ENCODE data around the gene TNS1. TPM values are rescaled to one million over a fixed set of nuclear protein-coding genes. Genes with fewer than 3 reads are reported as not detected.
A peak's percentile ranks its signal among the peaks of the same experiment; 100 is the strongest.

Gene TNS1
- total and polyA plus RNA-seq, 4 donors, result 67.0 to 377 (median 208) TPM

- 91 to 98% methylated on average over 7 of the region's 7 CpGs for WGBS, 2 donors
- H3K4me3 ChIP-seq, result no peak overlapping the region
- H3K36me3 ChIP-seq (ENCODE audit: control insufficient read depth in 4 of 4, insufficient read depth in 4 of 4, low read length in 4 of 4), result no peaks in the 10 kb centered on the region
- no peak for ATAC-seq (ENCODE audit: insufficient read depth, low FRiP score)
- H3K4me1 ChIP-seq (ENCODE audit: control insufficient read depth in 5 of 5, insufficient read depth in 5 of 5, low read length in 5 of 5), result peaks cover 0 to 6% (median under 1%) of the 10 kb centered on the region in 5 donors
- H3K9me3 ChIP-seq (ENCODE audit: control insufficient read depth in 4 of 4, insufficient read depth in 3 of 4, low read length in 3 of 4), result no peaks in the 10 kb centered on the region
- DNase-seq, result peak in 1 of 3 donors; percentile 7
- TF ChIP-seq, protein P1, sequence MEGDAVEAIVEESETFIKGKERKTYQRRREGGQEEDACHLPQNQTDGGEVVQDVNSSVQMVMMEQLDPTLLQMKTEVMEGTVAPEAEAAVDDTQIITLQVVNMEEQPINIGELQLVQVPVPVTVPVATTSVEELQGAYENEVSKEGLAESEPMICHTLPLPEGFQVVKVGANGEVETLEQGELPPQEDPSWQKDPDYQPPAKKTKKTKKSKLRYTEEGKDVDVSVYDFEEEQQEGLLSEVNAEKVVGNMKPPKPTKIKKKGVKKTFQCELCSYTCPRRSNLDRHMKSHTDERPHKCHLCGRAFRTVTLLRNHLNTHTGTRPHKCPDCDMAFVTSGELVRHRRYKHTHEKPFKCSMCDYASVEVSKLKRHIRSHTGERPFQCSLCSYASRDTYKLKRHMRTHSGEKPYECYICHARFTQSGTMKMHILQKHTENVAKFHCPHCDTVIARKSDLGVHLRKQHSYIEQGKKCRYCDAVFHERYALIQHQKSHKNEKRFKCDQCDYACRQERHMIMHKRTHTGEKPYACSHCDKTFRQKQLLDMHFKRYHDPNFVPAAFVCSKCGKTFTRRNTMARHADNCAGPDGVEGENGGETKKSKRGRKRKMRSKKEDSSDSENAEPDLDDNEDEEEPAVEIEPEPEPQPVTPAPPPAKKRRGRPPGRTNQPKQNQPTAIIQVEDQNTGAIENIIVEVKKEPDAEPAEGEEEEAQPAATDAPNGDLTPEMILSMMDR (IDR thresholded peaks at IDR 0.05; ENCODE audit: control extremely low read depth, extremely low read depth), result no peak
- H3K9ac ChIP-seq (ENCODE audit: insufficient read depth in 1 of 2, low read length in 2 of 2), result no peak overlapping the region
- no peak overlapping the region for H3K27ac ChIP-seq (ENCODE audit: low read depth in 1 of 2, low read length in 1 of 2)
- H3K27me3 ChIP-seq (ENCODE audit: control insufficient read depth in 3 of 3, insufficient read depth in 3 of 3, low read length in 2 of 3), result no peaks in the 10 kb centered on the region
Measured at GRCh38 chr2:218022851-218023530, 20.2 kb upstream of the TNS1 start.

GRCh38 chr2:218022131-218022850 is 19.5 kb upstream of the TNS1 start:
- Histone ChIP-seq H3K4me3 (no peak overlapping the region), H3K27ac (ENCODE audit: low read depth in 1 of 2, low read length in 1 of 2) (peak overlapping the region in 1 of 2 donors; percentile 73), H3K9me3 (ENCODE audit: control insufficient read depth in 4 of 4, insufficient read depth in 3 of 4, low read length in 3 of 4) (no peaks in the 10 kb centered on the region), H3K27me3 (ENCODE audit: control insufficient read depth in 3 of 3, insufficient read depth in 3 of 3, low read length in 2 of 3) (no peaks in the 10 kb centered on the region), H3K36me3 (ENCODE audit: control insufficient read depth in 4 of 4, insufficient read depth in 4 of 4, low read length in 4 of 4) (no peaks in the 10 kb centered on the region), H3K9ac (ENCODE audit: insufficient read depth in 1 of 2, low read length in 2 of 2) (no peak overlapping the region), H3K4me1 (ENCODE audit: control insufficient read depth in 5 of 5, insufficient read depth in 5 of 5, low read length in 5 of 5) (peaks cover 0 to 8% (median 1%) of the 10 kb centered on the region in 5 donors)
- TF ChIP-seq, protein P1 (IDR thresholded peaks at IDR 0.05; ENCODE audit: control extremely low read depth, extremely low read depth), result no peak
- ATAC-seq (ENCODE audit: insufficient read depth, low FRiP score) (no peak), DNase-seq (peak in 1 of 3 donors; percentile 9)
- 91 to 93% methylated on average over 10 of the region's 10 CpGs for WGBS, 2 donors

DNA sequence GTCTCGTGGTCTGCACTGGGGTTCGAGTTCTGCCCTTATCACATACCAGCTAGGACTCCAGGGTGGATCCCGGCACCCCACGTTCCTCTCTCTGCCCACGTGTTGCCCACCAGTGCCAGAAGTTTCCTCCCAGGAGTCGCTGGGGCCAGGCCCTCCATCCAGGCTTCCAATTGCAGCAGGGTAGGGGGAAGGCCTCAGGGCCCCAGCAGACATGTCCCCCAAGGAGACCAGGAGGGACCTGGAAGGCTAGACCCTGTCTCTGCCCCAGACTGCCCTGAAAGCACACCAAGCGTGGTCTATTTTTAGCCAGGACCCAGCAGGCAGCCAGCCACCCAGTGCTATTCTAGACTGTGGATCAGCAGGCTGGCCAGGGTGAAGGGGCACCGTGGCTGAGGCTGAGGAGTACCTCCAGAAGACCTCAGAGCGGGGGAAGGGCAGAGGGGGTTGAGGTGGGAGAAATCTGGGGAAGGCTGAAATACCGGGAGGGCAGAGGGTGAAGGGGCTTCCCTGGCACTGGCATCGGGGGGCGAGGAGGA is 18.8 kb upstream of the TNS1 start:
- Histone ChIP-seq H3K9ac (ENCODE audit: insufficient read depth in 1 of 2, low read length in 2 of 2) (no peak overlapping the region), H3K9me3 (ENCODE audit: control insufficient read depth in 4 of 4, insufficient read depth in 3 of 4, low read length in 3 of 4) (no peaks in the 10 kb centered on the region), H3K27ac (ENCODE audit: low read depth in 1 of 2, low read length in 1 of 2) (peak overlapping the region in 1 of 2 donors; percentile 73), H3K27me3 (ENCODE audit: control insufficient read depth in 3 of 3, insufficient read depth in 3 of 3, low read length in 2 of 3) (no peaks in the 10 kb centered on the region), H3K4me3 (no peak overlapping the region), H3K4me1 (ENCODE audit: control insufficient read depth in 5 of 5, insufficient read depth in 5 of 5, low read length in 5 of 5) (peaks cover 0 to 8% (median 1%) of the 10 kb centered on the region in 5 donors), H3K36me3 (ENCODE audit: control insufficient read depth in 4 of 4, insufficient read depth in 4 of 4, low read length in 4 of 4) (no peaks in the 10 kb centered on the region)
- 76 to 81% methylated on average over 12 of the region's 12 CpGs for WGBS, 2 donors
- ATAC-seq (ENCODE audit: insufficient read depth, low FRiP score), result no peak
- TF ChIP-seq, protein P1 (IDR thresholded peaks at IDR 0.05; ENCODE audit: control extremely low read depth, extremely low read depth), result no peak
- DNase-seq, result peak in 1 of 3 donors; percentile 13
